Measurements from ENCODE around the gene SH3GL1.

DNA sequence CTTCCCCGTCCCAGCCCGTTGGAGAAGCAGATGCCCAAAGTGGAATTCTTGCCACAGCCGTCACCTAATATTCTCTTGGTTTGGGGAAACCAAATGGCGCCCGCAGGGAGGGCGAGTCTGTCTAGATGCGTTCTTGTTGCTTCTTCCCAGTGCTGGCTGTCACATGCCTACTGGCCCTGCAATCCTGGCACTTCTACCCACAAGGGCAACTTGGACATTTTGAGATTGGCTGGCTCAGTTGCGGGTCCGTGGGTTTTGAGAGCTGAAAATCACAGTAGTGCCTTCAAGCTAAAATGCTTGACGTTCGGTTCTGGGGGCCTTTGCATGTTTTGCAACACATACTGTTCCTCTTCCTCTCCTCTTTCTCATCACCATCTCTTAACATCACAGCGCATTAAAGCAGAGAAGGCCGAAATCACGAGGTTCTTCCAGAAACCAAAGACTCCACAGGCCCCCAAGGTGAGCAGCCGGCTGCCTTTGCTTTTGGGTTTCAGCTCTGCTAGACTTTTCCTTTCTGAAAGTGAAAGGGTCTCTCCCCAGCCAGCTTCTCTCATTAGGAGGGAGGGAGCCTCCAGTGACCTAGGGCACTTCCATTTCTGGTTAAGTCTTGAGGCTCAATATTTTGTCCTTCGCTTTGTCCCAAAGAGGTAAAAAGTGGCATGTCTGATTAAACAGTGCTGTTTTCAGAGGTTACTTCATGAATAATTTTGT lies 23.2 kb upstream of the SH3GL1 start:
- TF ChIP-seq POLR2AphosphoS5 (IDR thresholded peaks at IDR 0.05; ENCODE audit: insufficient read depth in 1 of 2, low read depth in 1 of 2) (no peak), POLR2A (IDR thresholded peaks at IDR 0.05) (no peak)
- TF ChIP-seq, protein P1, sequence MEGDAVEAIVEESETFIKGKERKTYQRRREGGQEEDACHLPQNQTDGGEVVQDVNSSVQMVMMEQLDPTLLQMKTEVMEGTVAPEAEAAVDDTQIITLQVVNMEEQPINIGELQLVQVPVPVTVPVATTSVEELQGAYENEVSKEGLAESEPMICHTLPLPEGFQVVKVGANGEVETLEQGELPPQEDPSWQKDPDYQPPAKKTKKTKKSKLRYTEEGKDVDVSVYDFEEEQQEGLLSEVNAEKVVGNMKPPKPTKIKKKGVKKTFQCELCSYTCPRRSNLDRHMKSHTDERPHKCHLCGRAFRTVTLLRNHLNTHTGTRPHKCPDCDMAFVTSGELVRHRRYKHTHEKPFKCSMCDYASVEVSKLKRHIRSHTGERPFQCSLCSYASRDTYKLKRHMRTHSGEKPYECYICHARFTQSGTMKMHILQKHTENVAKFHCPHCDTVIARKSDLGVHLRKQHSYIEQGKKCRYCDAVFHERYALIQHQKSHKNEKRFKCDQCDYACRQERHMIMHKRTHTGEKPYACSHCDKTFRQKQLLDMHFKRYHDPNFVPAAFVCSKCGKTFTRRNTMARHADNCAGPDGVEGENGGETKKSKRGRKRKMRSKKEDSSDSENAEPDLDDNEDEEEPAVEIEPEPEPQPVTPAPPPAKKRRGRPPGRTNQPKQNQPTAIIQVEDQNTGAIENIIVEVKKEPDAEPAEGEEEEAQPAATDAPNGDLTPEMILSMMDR (IDR thresholded peaks at IDR 0.05) = no peak
